ENCODE results near the gene FXYD6.
A peak's percentile ranks its signal among the peaks of the same experiment; 100 is the strongest.

FXYD6 gene

GRCh38 chr11:117910525-117910924 is 34.1 kb upstream of the FXYD6 start:
- DNase-seq: no peak

GRCh38 chr11:117909611-117910382 is 33.3 kb upstream of the FXYD6 start:
- DNase-seq: no peak

- no peak for DNase-seq
Measured at GRCh38 chr11:117908959-117909610, 32.6 kb upstream of the FXYD6 start.

GRCh38 chr11:117908109-117908895 is 31.8 kb upstream of the FXYD6 start:
- no peak for DNase-seq

GRCh38 chr11:117907276-117908108 is 31.0 kb upstream of the FXYD6 start:
- DNase-seq: peak; percentile 46

GRCh38 chr11:117906710-117907109 is 30.3 kb upstream of the FXYD6 start:
- no peak for DNase-seq

- no peak for DNase-seq
Measured at GRCh38 chr11:117906126-117906525, 29.7 kb upstream of the FXYD6 start.

GRCh38 chr11:117905524-117905923 is 29.1 kb upstream of the FXYD6 start:
- no peak for DNase-seq

GRCh38 chr11:117903505-117904382 is 27.3 kb upstream of the FXYD6 start:
- no peak for DNase-seq

GRCh38 chr11:117902001-117902845 is 25.8 kb upstream of the FXYD6 start:
- no peak for DNase-seq

- DNase-seq: no peak
Measured at GRCh38 chr11:117901601-117902000, 25.1 kb upstream of the FXYD6 start.

- no peak for DNase-seq
Measured at GRCh38 chr11:117900720-117901440, 24.4 kb upstream of the FXYD6 start.

GRCh38 chr11:117900121-117900648 is 23.7 kb upstream of the FXYD6 start:
- DNase-seq: no peak

GRCh38 chr11:117898059-117898458 is 21.6 kb upstream of the FXYD6 start:
- no peak for DNase-seq

- DNase-seq: no peak
Measured at GRCh38 chr11:117892651-117893050, 16.2 kb upstream of the FXYD6 start.

GRCh38 chr11:117891362-117891761 is 14.9 kb upstream of the FXYD6 start:
- no peak for DNase-seq

- DNase-seq: no peak
Measured at GRCh38 chr11:117888139-117888566, 11.7 kb upstream of the FXYD6 start.

GRCh38 chr11:117887431-117888138 is 11.1 kb upstream of the FXYD6 start:
- DNase-seq: no peak

GRCh38 chr11:117885777-117886176 is 9.3 kb upstream of the FXYD6 start:
- DNase-seq: no peak

All from activated naive CD4-positive, alpha-beta T cell treated with anti-CD3 and anti-CD28 coated beads, Interleukin-2, amount 50 U/mL, for 16 hours (primary cell).